ENCODE measurements around the gene WWOX.

Gene WWOX

GRCh38 chr16:78421181-78421708, 321.8 kb downstream of the WWOX start:
- H3K27ac Mint-ChIP-seq, result no peak overlapping the region
- H3K36me3 Mint-ChIP-seq (ENCODE audit: low read depth), result no peaks in the 10 kb centered on the region
- H3K4me1 Mint-ChIP-seq (ENCODE audit: low read depth), result no peaks in the 10 kb centered on the region
- H3K27me3 Mint-ChIP-seq (ENCODE audit: low read depth), result no peaks in the 10 kb centered on the region
- no peaks in the 10 kb centered on the region for H3K9me3 Mint-ChIP-seq
- no peak overlapping the region for H3K4me3 Mint-ChIP-seq
- no peak for DNase-seq (ENCODE audit: low spot score)

- H3K4me1 Mint-ChIP-seq (ENCODE audit: low read depth), result peaks cover 3% of the 10 kb centered on the region
- H3K9me3 Mint-ChIP-seq, result no peaks in the 10 kb centered on the region
- no peak overlapping the region for H3K4me3 Mint-ChIP-seq
These were observed 325.8 kb downstream of the WWOX start for GRCh38 chr16:78425281-78425680.

GRCh38 chr16:78425891-78426510, 326.5 kb downstream of the WWOX start:
- Mint-ChIP-seq H3K27me3 (ENCODE audit: low read depth) (no peaks in the 10 kb centered on the region), H3K4me3 (no peak overlapping the region), H3K4me1 (ENCODE audit: low read depth) (peaks cover 3% of the 10 kb centered on the region), H3K36me3 (ENCODE audit: low read depth) (no peaks in the 10 kb centered on the region), H3K9me3 (no peaks in the 10 kb centered on the region), H3K27ac (no peak overlapping the region)
- DNase-seq (ENCODE audit: low spot score), result no peak

More at GRCh38 chr16:78425281-78425680, 325.8 kb downstream of the WWOX start:
- no peak overlapping the region for H3K27ac Mint-ChIP-seq
- no peak for DNase-seq (ENCODE audit: low spot score)
- no peaks in the 10 kb centered on the region for H3K36me3 Mint-ChIP-seq (ENCODE audit: low read depth)
- H3K27me3 Mint-ChIP-seq (ENCODE audit: low read depth), result no peaks in the 10 kb centered on the region

GRCh38 chr16:78428193-78428592, 328.7 kb downstream of the WWOX start:
- Mint-ChIP-seq H3K9me3 (no peaks in the 10 kb centered on the region), H3K4me1 (ENCODE audit: low read depth) (peaks cover 3% of the 10 kb centered on the region), H3K4me3 (no peak overlapping the region), H3K27ac (no peak overlapping the region), H3K27me3 (ENCODE audit: low read depth) (no peaks in the 10 kb centered on the region), H3K36me3 (ENCODE audit: low read depth) (no peaks in the 10 kb centered on the region)
- DNase-seq (ENCODE audit: low spot score), result no peak

GRCh38 chr16:78430281-78430680, 330.8 kb downstream of the WWOX start:
- DNase-seq (ENCODE audit: low spot score), result no peak
- Mint-ChIP-seq H3K27me3 (ENCODE audit: low read depth) (no peaks in the 10 kb centered on the region), H3K4me1 (ENCODE audit: low read depth) (peaks cover 3% of the 10 kb centered on the region), H3K36me3 (ENCODE audit: low read depth) (no peaks in the 10 kb centered on the region), H3K27ac (no peak overlapping the region), H3K9me3 (no peaks in the 10 kb centered on the region), H3K4me3 (no peak overlapping the region)

GRCh38 chr16:78431004-78431670, 331.7 kb downstream of the WWOX start:
- Mint-ChIP-seq H3K27ac (no peak overlapping the region), H3K4me1 (ENCODE audit: low read depth) (peaks cover 3% of the 10 kb centered on the region), H3K36me3 (ENCODE audit: low read depth) (no peaks in the 10 kb centered on the region), H3K27me3 (ENCODE audit: low read depth) (no peaks in the 10 kb centered on the region), H3K9me3 (no peaks in the 10 kb centered on the region), H3K4me3 (no peak overlapping the region)
- no peak for DNase-seq (ENCODE audit: low spot score)

GRCh38 chr16:78431701-78432100, 332.2 kb downstream of the WWOX start:
- Mint-ChIP-seq H3K27ac (no peak overlapping the region), H3K4me3 (no peak overlapping the region), H3K4me1 (ENCODE audit: low read depth) (peaks cover 3% of the 10 kb centered on the region), H3K27me3 (ENCODE audit: low read depth) (no peaks in the 10 kb centered on the region), H3K9me3 (no peaks in the 10 kb centered on the region), H3K36me3 (ENCODE audit: low read depth) (no peaks in the 10 kb centered on the region)
- DNase-seq (ENCODE audit: low spot score), result no peak

- H3K27ac Mint-ChIP-seq, result no peak overlapping the region
- no peaks in the 10 kb centered on the region for H3K36me3 Mint-ChIP-seq (ENCODE audit: low read depth)
- no peak for DNase-seq (ENCODE audit: low spot score)
- H3K9me3 Mint-ChIP-seq, result no peaks in the 10 kb centered on the region
- no peaks in the 10 kb centered on the region for H3K27me3 Mint-ChIP-seq (ENCODE audit: low read depth)
- peaks cover 3% of the 10 kb centered on the region for H3K4me1 Mint-ChIP-seq (ENCODE audit: low read depth)
- H3K4me3 Mint-ChIP-seq, result no peak overlapping the region
These were observed 333.0 kb downstream of the WWOX start for GRCh38 chr16:78432451-78432850.

GRCh38 chr16:78433116-78433515, 333.7 kb downstream of the WWOX start:
- Mint-ChIP-seq H3K27me3 (ENCODE audit: low read depth) (no peaks in the 10 kb centered on the region), H3K4me1 (ENCODE audit: low read depth) (peaks cover 2% of the 10 kb centered on the region), H3K27ac (no peak overlapping the region), H3K36me3 (ENCODE audit: low read depth) (no peaks in the 10 kb centered on the region), H3K4me3 (no peak overlapping the region), H3K9me3 (no peaks in the 10 kb centered on the region)
- no peak for DNase-seq (ENCODE audit: low spot score)

- DNase-seq (ENCODE audit: low spot score), result no peak
- H3K9me3 Mint-ChIP-seq, result no peaks in the 10 kb centered on the region
- no peaks in the 10 kb centered on the region for H3K27me3 Mint-ChIP-seq (ENCODE audit: low read depth)
- H3K4me1 Mint-ChIP-seq (ENCODE audit: low read depth), result no peaks in the 10 kb centered on the region
- no peaks in the 10 kb centered on the region for H3K36me3 Mint-ChIP-seq (ENCODE audit: low read depth)
- H3K27ac Mint-ChIP-seq, result no peak overlapping the region
- H3K4me3 Mint-ChIP-seq, result no peak overlapping the region
These were observed 334.9 kb downstream of the WWOX start for GRCh38 chr16:78434401-78434800.

GRCh38 chr16:78435260-78435659, 335.8 kb downstream of the WWOX start:
- Mint-ChIP-seq H3K27ac (no peak overlapping the region), H3K9me3 (no peaks in the 10 kb centered on the region), H3K4me3 (no peak overlapping the region), H3K4me1 (ENCODE audit: low read depth) (no peaks in the 10 kb centered on the region), H3K27me3 (ENCODE audit: low read depth) (no peaks in the 10 kb centered on the region), H3K36me3 (ENCODE audit: low read depth) (no peaks in the 10 kb centered on the region)
- no peak for DNase-seq (ENCODE audit: low spot score)

GRCh38 chr16:78436023-78436422, 336.6 kb downstream of the WWOX start:
- Mint-ChIP-seq H3K4me1 (ENCODE audit: low read depth) (no peaks in the 10 kb centered on the region), H3K36me3 (ENCODE audit: low read depth) (no peaks in the 10 kb centered on the region), H3K27me3 (ENCODE audit: low read depth) (no peaks in the 10 kb centered on the region), H3K9me3 (no peaks in the 10 kb centered on the region), H3K27ac (no peak overlapping the region), H3K4me3 (no peak overlapping the region)
- no peak for DNase-seq (ENCODE audit: low spot score)

- no peak for DNase-seq (ENCODE audit: low spot score)
- no peak overlapping the region for H3K27ac Mint-ChIP-seq
- no peak overlapping the region for H3K4me3 Mint-ChIP-seq
- H3K27me3 Mint-ChIP-seq (ENCODE audit: low read depth), result no peaks in the 10 kb centered on the region
- H3K9me3 Mint-ChIP-seq, result no peaks in the 10 kb centered on the region
- no peaks in the 10 kb centered on the region for H3K4me1 Mint-ChIP-seq (ENCODE audit: low read depth)
- no peaks in the 10 kb centered on the region for H3K36me3 Mint-ChIP-seq (ENCODE audit: low read depth)
These were observed 337.4 kb downstream of the WWOX start for GRCh38 chr16:78436846-78437245.

- H3K27me3 Mint-ChIP-seq (ENCODE audit: low read depth), result no peaks in the 10 kb centered on the region
- H3K4me3 Mint-ChIP-seq, result no peak overlapping the region
- no peaks in the 10 kb centered on the region for H3K36me3 Mint-ChIP-seq (ENCODE audit: low read depth)
- DNase-seq (ENCODE audit: low spot score), result no peak
- no peaks in the 10 kb centered on the region for H3K9me3 Mint-ChIP-seq
- no peaks in the 10 kb centered on the region for H3K4me1 Mint-ChIP-seq (ENCODE audit: low read depth)
- no peak overlapping the region for H3K27ac Mint-ChIP-seq
These were observed 338.0 kb downstream of the WWOX start for GRCh38 chr16:78437352-78437968.
